NCI-H82 (cell line): ENCODE measurements around the gene PIP5K1B.

Source experiments
- DNase-seq: peaks from one replicate; lab custom pipeline; 2025; lab: John Stamatoyannopoulos, UW

PIP5K1B gene

DNA sequence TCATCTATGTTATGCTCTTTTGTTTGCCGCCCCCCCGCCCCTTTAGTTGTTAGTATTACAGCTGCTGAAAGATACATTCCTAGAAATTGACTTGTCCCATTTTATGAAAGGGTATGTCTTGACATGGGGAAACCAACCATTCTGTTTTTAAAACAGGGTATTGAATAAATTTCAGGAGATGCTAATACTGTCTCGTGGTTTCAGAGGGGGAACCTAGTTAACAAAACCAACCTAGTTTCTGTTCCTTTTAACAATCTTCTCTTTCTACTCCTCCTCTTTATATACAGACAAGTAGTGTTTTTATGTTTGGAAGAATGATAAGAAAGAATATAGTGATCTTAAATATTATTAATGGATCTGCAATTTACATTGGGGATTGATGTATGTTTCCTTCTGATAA lies 3.5 kb downstream of the PIP5K1B start:
- no peak for DNase-seq

GRCh38 chr9:68709291-68710110 lies 4.5 kb downstream of the PIP5K1B start:
- DNase-seq = no peak

DNA sequence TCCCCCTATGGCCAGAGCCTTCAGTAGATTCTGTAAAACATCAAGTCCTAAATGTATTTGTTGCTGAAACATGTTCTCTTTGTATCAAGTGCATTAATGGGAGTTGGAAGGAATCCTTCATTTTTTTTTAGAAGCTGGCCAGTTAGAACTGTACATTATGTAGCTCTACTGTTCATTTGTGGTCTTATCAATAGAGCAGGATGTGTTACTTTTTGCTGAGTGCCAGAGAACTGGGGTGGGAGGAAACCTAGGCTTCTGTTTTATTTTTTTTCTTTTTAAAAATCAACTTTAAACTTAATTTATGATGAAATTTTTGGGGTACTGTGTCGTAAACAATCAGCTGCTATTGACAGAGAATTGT lies 5.1 kb downstream of the PIP5K1B start:
- DNase-seq = no peak

DNA sequence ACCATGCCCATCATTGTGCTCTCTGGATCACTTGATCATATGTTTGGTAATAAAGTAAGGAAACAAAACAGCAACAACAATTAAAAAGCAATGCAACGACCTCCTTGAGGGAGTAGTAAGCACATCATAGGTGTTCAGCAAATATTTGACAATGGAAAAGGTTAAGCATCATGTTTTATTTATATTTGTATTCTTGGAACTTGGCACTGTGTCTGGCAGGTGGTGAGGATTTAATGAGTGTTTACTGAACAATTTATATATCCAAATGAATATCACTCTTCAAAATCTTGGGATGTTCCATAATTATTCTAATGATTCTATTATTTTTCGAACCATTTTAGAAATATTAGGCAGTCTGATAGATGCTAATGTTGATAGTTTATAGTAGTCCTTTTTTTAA lies 6.2 kb downstream of the PIP5K1B start:
- no peak for DNase-seq

- no peak for DNase-seq
These were observed 6.9 kb downstream of the PIP5K1B start for GRCh38 chr9:68711932-68712331.

DNA sequence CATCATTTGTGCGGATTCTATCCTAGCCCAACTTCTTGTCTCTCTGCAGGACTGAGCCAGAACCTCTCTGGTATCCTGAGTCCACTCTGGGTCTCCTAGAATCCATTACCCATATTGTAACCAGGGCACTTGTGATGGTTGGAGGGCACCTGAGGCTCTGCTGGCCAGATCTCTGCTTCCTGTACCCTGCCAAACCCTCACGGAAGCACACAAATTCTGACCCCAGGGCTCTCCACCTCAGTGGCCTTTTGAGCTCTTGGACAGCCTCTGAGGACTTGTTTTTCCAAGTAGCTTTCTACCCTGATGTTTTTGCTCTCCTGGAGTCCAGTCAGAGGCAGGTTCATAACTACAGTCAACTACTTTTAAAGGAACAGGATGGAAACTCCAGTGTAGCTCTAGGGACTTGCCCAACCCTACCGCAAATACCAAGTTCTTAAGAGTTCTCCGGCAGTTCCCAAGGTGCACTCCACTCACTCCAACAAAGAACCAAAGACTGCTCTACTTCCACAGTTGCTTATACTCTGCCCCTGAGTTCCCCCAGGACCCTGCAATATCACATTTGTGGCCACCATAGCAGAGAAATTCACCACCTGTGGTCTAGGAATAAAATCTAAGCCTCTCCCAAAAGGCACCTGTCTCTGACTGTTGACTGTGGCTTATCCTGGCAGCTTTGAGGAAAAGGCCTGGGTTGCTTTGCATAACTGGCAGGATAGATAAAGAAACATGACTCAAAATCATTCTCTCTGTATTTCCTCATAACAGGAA lies 9.6 kb downstream of the PIP5K1B start:
- no peak for DNase-seq

DNA sequence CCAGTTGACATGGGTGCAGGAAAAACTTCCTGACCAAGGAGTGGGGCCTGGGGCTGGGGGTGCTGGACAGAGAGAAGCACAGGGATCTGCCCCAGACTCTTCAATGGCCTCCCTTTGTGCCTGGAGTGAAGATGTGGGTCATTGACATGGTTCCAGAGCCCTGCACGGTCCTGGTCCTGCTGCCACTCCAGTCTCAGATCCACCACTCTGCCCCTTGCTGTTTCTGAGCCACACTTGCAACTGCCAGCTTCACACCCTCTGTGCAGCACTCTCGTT lies 10.1 kb downstream of the PIP5K1B start:
- no peak for DNase-seq

DNA sequence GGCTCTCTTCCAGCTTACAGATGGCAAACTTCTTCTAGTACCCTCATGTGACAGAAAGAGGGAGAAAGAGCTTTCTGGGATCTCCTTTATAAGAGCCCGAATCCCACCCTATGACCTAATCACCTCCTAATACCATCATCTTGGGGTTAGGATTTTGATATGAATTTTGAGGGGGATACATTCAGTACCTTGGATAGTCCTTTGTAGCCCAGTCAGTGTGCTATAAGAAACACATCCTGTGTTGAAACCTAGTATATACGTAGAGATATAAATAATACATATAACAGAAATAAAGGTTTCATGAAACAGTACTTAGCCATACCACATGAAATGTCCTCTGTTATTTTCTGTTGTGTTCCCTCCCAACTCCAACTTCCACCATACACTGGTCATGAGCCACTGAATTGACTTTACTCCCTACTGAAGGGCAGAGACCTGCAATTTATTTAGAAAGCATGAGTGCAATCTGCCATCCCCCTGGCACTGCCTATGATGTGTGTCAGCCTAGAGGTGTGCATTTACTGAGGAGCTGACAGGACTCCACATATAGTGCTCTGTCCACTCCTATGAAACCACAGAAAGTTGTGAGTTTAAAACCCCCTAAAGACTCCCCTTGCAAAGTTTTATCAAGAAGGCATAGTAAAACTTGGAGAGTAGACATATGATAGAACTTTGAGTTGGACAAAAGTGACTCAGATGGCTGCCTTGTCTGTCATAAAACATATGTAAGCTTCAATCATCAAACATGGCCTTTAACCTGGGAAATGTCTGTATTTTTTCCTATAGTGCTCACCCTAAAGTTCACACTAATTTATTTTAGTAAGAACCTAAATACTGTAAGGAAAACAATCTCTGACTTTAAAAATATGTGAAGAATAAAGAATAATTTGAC lies 12.8 kb downstream of the PIP5K1B start:
- DNase-seq = no peak

GRCh38 chr9:68719847-68720246 lies 14.8 kb downstream of the PIP5K1B start:
- no peak for DNase-seq

- no peak for DNase-seq
These were observed 15.7 kb downstream of the PIP5K1B start for GRCh38 chr9:68720656-68721313.

DNA sequence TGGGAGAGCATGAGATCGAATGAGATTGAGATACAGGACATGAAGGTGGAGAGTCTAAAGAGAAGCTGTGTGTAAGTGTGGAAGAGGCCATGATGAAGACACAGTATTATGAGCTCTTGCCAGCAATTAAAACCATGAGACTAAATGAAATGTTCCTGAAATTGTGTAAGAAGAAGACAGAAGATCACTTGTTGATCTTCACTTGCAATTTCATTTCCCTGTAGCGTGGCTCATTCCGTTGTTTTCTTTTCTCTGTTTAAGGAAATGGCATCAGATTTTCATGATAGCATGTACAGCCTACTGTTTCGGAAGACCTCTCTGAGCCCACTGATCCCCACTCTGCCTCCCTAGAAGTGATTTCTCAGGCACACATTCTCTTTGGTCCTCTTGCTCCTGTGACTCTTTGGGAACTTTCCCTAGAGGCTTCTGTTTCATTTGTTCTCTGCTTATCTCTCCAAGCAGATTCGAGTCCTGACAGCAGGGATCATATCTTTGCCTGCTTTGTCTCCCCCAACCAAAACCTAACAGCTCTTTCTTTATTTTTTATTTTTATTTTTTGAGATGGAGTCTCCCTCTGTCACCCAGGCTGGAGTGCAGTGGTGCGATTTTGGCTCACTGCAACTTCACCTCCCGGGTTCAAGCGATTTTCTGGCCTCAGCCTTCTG lies 16.8 kb downstream of the PIP5K1B start:
- DNase-seq = no peak

GRCh38 chr9:68725070-68725469 lies 20.0 kb downstream of the PIP5K1B start:
- DNase-seq = no peak

GRCh38 chr9:68726489-68726888 lies 21.4 kb downstream of the PIP5K1B start:
- no peak for DNase-seq

DNA sequence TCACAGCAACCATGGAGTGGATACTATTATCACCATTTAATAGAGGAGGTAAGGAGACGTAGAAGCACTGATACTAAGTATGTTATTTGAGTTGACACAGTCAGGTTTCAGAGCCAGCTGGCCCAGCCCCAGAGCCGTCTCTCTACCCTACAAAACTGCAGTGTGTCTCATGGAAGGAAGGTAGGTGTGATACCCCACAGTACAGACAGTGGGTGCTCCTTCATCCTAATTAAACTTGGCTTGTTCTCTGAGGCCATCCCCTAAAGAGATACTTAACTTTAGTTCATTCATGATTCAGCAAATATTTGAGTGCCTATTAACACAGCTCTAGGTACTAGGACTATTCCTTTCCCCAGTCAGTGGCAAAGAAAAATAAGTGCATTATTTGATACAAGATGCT lies 22.6 kb downstream of the PIP5K1B start:
- DNase-seq = no peak

- DNase-seq = no peak
These were observed 23.7 kb downstream of the PIP5K1B start for GRCh38 chr9:68728731-68729130.

GRCh38 chr9:68730570-68731235 lies 25.7 kb downstream of the PIP5K1B start:
- DNase-seq = no peak

GRCh38 chr9:68731857-68732256 lies 26.8 kb downstream of the PIP5K1B start:
- no peak for DNase-seq

GRCh38 chr9:68732405-68733020 lies 27.5 kb downstream of the PIP5K1B start:
- DNase-seq = no peak

- DNase-seq = no peak
These were observed 28.0 kb downstream of the PIP5K1B start for GRCh38 chr9:68733021-68733405.

GRCh38 chr9:68738358-68738757 lies 33.3 kb downstream of the PIP5K1B start:
- DNase-seq = no peak
